ENCODE data around the gene OR14C36. TPM values are rescaled to one million over a fixed set of nuclear protein-coding genes. Genes with fewer than 3 reads are reported as not detected.

Gene OR14C36
- total RNA-seq, 1 experiment from 2014 or later, result not detected

GRCh38 chr1:248361121-248361715 is 12.6 kb downstream of the OR14C36 start, which contains the start of gene OR2T4:
OR2T4 (plus strand) TSS chr1:248361665; CDS start chr1:248361665, 0 bp downstream.
- H3K4ac ChIP-seq (ENCODE audit: low read depth, low read length), result no peak within 1 kb of the TSS
- H3K79me2 ChIP-seq (ENCODE audit: insufficient read depth, low read length), result no peaks in the 10 kb centered on the region
- H3K23ac ChIP-seq (ENCODE audit: insufficient read length, low read depth, low read length), result no peak within 1 kb of the TSS
- no peak within 1 kb of the TSS for H2BK5ac ChIP-seq (ENCODE audit: insufficient read length, low read length)
- peaks cover 81% of the 10 kb centered on the region for H3K9me3 ChIP-seq (ENCODE audit: control insufficient read depth, low read depth, low read length)
- no peak within 1 kb of the TSS for H2BK20ac ChIP-seq (ENCODE audit: low read depth, low read length, poor library complexity, severe bottlenecking)
- H3K4me2 ChIP-seq (ENCODE audit: insufficient read depth, insufficient read length, low read length), result no peak within 1 kb of the TSS
- no peak for DNase-seq
- no peak within 1 kb of the TSS for H3K9ac ChIP-seq (ENCODE audit: extremely low read depth, insufficient read length, low read length)
- Mint-ChIP-seq H3K27ac (no peak within 1 kb of the TSS), H3K27me3 (ENCODE audit: low read depth) (no peaks in the 10 kb centered on the region), H3K36me3 (ENCODE audit: insufficient read depth in 1 of 3, low read depth in 3 of 3) (peaks cover 0 to 30% (median 7%) of the 10 kb centered on the region in 3 experiments; a peak in 4 of 7 replicates), H3K4me1 (no peaks in the 10 kb centered on the region), H3K4me3 (no peak within 1 kb of the TSS; a peak in 1 of 5 replicates), H3K9me3 (peaks cover 90 to 93% of the 10 kb centered on the region in 2 experiments)
- H3K27ac ChIP-seq (ENCODE audit: insufficient read length, low read depth, low read length), result no peak within 1 kb of the TSS
- no peak within 1 kb of the TSS for H4K5ac ChIP-seq (ENCODE audit: insufficient read length, low read depth, low read length)
- no peaks in the 10 kb centered on the region for H3K79me1 ChIP-seq (ENCODE audit: insufficient read depth, low read depth, low read length, poor library complexity, severe bottlenecking)
- no peak within 1 kb of the TSS for H3T11ph ChIP-seq (ENCODE audit: low read length)
- no peaks in the 10 kb centered on the region for H3K4me1 ChIP-seq (ENCODE audit: insufficient read depth, low read length)
- H4K91ac ChIP-seq (ENCODE audit: insufficient read length, low read depth, low read length), result no peak within 1 kb of the TSS
- H3K23me2 ChIP-seq (ENCODE audit: insufficient read length, low read depth, low read length, poor library complexity, severe bottlenecking), result no peaks in the 10 kb centered on the region
- H3K56ac ChIP-seq (ENCODE audit: insufficient read length, low read depth, low read length), result no peak within 1 kb of the TSS
- WGBS (ENCODE audit: extremely low coverage, insufficient read length, low lambda C conversion rate), result no CpG with 5 or more reads among the region's 3 CpGs
- H3K14ac ChIP-seq (ENCODE audit: insufficient read depth, low read length), result no peak within 1 kb of the TSS
- no peak within 1 kb of the TSS for H3K18ac ChIP-seq (ENCODE audit: insufficient read length, low read depth, low read length)
- no peaks in the 10 kb centered on the region for H4K20me1 ChIP-seq (ENCODE audit: control insufficient read depth, insufficient read depth, insufficient read length)
- H2BK12ac ChIP-seq (ENCODE audit: insufficient read length, low read depth, low read length), result no peak within 1 kb of the TSS
- no peak for TF ChIP-seq CTCF (conservative IDR thresholded peaks at IDR 0.05)
- H2BK15ac ChIP-seq (ENCODE audit: low read depth, low read length), result no peak within 1 kb of the TSS
- no peak within 1 kb of the TSS for H4K8ac ChIP-seq (replicated peaks; ENCODE audit: insufficient read length, low read depth, low read length)
- no peak within 1 kb of the TSS for H2AK5ac ChIP-seq (ENCODE audit: insufficient read length, low read length)
- H2AFZ ChIP-seq (ENCODE audit: low read length), result no peak within 1 kb of the TSS
- H3K27me3 ChIP-seq (ENCODE audit: insufficient read depth, low read length), result no peaks in the 10 kb centered on the region
- no peak within 1 kb of the TSS for H2BK120ac ChIP-seq (ENCODE audit: low read depth, low read length, poor library complexity, severe bottlenecking)
